HG02885 (cell line): Measurements from ENCODE around the gene ZNF438.
"Not testable (repeated sequence)": the region's sequence is repeated elsewhere in the genome, so short reads cannot be mapped to it uniquely, and the experiment has no call there.

Experiments
- ATAC-seq: cut with Tn5 transposase; IDR thresholded peaks from one replicate; pipeline ENCODE4 v1.9.1; 2021; ENCODE audit warnings: mild to moderate bottlenecking; ENCODE audit not compliant: unreplicated experiment, poor library complexity

The ZNF438 gene

GRCh38 chr10:30901487-30901886 is 130.2 kb downstream of the ZNF438 start:
- ATAC-seq = not testable (repeated sequence)

GRCh38 chr10:30898964-30899363 is 132.7 kb downstream of the ZNF438 start:
- ATAC-seq = no peak

GRCh38 chr10:30897547-30897946 is 134.1 kb downstream of the ZNF438 start:
- ATAC-seq = no peak

DNA sequence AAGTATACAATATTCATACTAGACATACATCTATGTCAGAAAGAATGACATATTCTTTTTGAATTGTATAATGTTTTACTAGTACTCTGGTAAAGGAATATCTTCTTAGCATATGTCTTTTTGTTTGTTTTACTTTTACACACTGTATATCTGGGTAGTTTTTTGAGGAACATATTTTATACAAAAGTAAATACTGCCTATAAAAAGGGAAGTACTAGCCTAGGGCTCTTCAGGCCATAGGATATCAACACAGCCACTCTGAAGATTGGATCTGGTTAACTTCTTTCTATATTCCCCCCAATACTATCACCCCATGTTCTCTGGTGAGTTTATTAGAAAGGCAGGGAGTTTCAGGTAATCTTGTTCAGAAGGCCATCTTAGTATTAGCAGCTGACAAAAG is 134.6 kb downstream of the ZNF438 start:
- ATAC-seq = no peak

GRCh38 chr10:30894221-30894620 is 137.4 kb downstream of the ZNF438 start:
- no peak for ATAC-seq

GRCh38 chr10:30893208-30893607 is 138.5 kb downstream of the ZNF438 start:
- ATAC-seq = no peak

DNA sequence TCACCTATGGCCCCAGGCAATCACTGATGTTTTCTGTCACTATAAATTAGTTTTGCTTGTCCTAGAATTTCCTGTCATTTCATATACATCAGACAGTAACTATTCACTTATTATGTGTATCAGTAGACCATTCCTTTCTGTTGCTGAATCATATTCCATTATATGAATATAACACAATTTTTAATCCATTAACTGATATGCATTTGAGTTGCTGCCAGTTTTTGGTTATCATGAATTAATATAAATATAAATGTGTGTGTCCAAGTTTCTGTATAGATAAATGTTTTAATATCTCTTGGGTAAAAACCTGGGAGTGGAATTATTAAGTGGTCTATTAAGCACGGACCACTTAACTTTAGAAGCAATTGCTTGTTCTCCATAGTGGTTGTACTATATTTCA is 143.8 kb downstream of the ZNF438 start:
- ATAC-seq = no peak

- ATAC-seq = no peak
Observed at GRCh38 chr10:30885423-30885822, 146.2 kb downstream of the ZNF438 start.

DNA sequence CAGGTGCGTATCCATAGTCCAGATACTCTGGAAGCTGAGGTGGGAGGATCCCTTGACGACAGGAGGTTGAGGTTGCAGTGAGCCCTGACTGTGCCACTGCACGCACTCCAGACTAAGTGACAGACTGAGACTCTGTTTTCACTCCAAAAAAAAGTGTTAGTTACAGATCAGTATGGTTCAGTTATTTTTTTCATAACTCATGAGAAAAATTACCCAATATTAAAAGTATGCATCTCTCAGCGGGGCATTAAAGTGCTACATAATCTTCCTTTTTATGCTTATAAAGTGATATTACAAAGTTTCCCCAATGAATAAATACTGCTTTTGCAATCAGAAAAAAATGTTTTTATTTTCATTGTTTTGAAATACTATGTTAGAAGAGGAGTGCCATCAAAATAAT is 147.9 kb downstream of the ZNF438 start:
- no peak for ATAC-seq

DNA sequence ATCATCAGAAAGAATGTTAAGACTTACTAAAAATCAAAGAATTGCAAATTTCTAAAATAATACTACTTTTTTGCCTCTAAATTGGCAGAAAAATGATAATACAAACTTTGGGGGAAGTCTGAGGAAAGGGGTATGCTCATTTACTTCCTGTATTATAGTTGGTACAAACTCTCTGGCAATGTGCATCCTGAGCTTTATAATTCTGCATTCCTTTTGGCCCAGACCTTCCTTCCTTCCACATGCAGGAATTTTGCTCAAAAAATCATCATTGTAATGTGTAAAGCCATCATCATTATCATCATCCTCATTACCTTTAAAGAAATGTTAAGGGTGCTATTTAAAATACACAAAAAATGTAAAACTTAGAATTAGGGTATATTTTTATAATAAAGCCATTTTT is 148.5 kb downstream of the ZNF438 start:
- ATAC-seq = no peak

GRCh38 chr10:30882281-30882680 is 149.4 kb downstream of the ZNF438 start:
- no peak for ATAC-seq

- no peak for ATAC-seq
Observed at GRCh38 chr10:30878920-30879319, 152.7 kb downstream of the ZNF438 start.

DNA sequence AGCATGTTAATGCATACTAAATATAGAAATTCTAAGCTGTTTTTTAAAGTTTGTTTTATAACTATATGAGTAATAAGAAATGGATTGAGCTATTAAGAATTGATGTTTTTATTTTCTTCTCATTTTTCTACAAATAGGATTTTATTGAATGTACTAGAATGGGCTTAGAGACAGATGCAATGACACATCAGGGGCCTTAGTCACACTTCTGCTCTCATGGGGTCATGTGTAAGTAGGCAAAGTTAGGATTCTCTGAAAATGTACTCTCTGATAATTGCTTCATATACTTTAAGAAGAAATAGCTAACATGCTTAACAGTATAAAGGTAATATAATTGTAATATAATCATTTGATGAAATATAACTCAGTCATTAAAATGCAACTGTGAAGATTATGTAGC is 154.6 kb downstream of the ZNF438 start:
- no peak for ATAC-seq

DNA sequence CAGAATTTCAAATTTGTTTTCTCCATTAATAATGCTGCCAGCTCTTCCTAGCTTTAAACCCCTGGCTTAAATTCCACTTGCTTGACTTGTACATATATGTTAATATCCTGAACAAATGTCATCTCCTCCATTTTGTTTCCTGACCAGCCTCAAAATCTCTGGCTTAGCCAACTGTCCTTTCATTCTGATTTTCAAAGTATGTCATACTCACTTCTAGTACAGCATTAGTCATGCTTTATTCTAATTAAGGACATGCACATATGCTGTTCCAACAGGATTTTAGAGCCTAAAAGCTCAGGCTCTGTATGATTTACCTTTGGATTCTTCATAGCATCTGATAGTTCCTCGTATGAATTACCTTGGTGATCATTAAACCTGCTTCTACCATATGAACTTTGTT is 158.3 kb downstream of the ZNF438 start:
- no peak for ATAC-seq

GRCh38 chr10:30870896-30871295 is 160.8 kb downstream of the ZNF438 start:
- no peak for ATAC-seq

GRCh38 chr10:30869566-30869965 is 162.1 kb downstream of the ZNF438 start:
- ATAC-seq = no peak

DNA sequence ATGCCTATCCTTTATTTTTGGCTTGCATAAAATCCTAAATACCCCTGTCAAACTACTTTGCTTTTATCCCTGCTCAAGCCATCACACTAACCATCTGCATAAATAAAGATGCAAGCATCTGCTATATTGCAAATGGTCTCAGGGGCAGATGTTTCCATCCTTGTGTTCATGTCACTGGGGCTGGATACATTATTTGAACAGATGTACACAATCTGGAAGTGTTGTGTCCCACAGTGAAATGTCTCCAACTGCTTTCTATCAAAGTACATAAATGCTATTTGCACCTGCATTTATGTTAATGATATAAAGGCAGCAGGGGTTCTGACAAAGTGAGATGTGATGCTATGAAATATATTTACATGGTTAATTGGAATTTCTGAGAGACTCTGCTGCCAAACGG is 163.1 kb downstream of the ZNF438 start:
- no peak for ATAC-seq

DNA sequence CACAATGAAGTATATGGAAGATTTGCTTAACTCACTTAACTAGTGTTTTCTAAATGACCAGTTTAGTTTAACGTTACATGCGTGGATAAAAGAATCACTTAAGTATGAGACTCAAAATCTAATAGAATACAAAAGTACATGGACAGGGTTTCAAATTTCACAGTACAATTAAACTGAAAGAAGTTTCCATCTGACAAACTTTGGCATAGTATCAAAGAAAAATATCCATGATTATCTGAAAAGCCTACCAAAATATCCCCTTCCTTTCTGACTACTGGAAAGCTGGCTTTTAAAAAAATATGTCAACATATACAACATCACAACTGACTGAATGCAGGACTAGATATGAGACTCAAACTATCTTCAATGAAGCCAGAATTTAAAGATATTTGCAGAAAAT is 164.8 kb downstream of the ZNF438 start:
- ATAC-seq = no peak

DNA sequence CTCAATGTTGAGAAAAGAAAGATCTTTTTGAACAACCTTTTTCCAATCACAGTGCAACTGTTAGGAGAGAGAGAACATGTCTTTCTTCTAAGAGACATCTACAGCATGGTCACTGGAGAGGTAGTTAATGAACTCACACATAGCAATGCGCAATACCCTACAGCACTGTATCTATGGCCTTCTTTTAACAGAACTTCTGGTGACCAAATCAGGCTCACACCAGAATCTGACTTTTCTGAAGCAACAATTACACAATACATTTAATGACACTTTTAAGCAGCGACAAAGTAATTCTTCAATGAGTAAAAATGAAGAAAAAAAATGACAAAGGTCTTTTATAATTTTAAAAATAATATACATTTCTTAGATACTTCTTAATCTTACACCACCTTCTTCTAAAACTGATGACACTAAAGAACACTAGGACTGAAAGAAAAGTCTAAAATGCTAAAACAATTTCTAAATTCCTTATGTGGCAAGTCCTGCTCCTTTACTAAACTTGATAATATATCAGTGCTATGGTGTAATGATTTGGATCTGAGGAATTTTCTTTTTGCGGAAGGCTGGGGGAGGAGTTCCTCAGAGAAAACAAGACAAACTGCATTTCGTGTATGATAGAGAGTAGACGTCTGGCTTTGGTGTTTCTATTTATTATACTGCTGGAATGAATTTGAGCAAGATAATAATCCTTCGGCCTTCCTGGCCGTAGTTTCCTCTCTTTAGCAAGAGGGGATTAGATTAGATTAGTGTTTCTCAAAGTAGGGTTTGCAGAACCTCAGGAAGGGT is 166.3 kb downstream of the ZNF438 start:
- no peak for ATAC-seq

DNA sequence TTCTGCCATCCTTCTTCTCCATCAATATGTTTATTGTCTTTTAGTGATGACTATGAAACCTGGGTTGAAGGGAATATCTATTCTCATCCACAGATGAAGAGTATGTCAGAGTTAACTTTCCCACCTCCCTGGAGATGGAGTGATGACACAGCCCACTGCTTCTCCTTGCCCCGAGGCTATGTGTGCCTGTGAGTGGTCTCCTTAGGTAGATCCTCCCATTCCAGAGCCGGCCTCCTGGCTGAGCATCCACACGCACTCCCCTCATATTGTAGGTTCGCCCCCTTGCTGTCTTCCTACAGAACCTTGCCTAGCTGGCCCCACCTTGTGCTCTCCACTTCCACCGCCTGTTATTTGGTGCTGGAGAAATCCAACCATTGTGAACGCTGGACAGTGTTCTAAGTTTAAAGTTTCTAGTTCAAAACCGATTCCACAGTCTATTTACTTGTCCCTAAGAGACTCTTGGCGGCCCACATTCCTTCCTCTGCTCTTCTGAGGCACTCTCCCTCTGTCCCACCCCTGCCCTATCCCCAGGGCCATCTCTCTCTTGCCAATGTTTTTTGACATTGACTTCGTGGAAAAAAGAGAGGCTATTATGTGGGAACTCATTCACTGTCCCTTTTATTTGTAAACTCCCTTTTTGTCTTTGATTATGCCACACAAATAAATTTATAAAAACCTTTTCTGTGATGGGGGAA is 168.0 kb downstream of the ZNF438 start:
- ATAC-seq = no peak

GRCh38 chr10:30862486-30862885 is 169.2 kb downstream of the ZNF438 start:
- no peak for ATAC-seq

GRCh38 chr10:30861976-30862375 is 169.7 kb downstream of the ZNF438 start:
- ATAC-seq = no peak
